ENCODE measurements around the gene EPS8.

The EPS8 gene

GRCh38 chr12:15808652-15809051 is 19.5 kb upstream of the EPS8 start:
- H3K9me3 Mint-ChIP-seq = no peaks in the 10 kb centered on the region
- no peak overlapping the region for H3K4me3 Mint-ChIP-seq
- H3K27me3 Mint-ChIP-seq = peaks cover 4% of the 10 kb centered on the region
- no peaks in the 10 kb centered on the region for H3K4me1 Mint-ChIP-seq
- H3K36me3 Mint-ChIP-seq = no peaks in the 10 kb centered on the region
- H3K27ac Mint-ChIP-seq = no peak overlapping the region

GRCh38 chr12:15808250-15808649 is 19.1 kb upstream of the EPS8 start:
- no peaks in the 10 kb centered on the region for H3K36me3 Mint-ChIP-seq
- H3K9me3 Mint-ChIP-seq = no peaks in the 10 kb centered on the region
- H3K4me3 Mint-ChIP-seq = no peak overlapping the region
- H3K27ac Mint-ChIP-seq = no peak overlapping the region
- no peaks in the 10 kb centered on the region for H3K4me1 Mint-ChIP-seq
- H3K27me3 Mint-ChIP-seq = peaks cover 4% of the 10 kb centered on the region

- H3K36me3 Mint-ChIP-seq = no peaks in the 10 kb centered on the region
- no peak overlapping the region for H3K4me3 Mint-ChIP-seq
- no peaks in the 10 kb centered on the region for H3K27me3 Mint-ChIP-seq
- H3K27ac Mint-ChIP-seq = no peak overlapping the region
- H3K4me1 Mint-ChIP-seq = no peaks in the 10 kb centered on the region
- no peaks in the 10 kb centered on the region for H3K9me3 Mint-ChIP-seq
Measured at GRCh38 chr12:15806826-15807225, 17.6 kb upstream of the EPS8 start.

- H3K4me1 Mint-ChIP-seq = no peaks in the 10 kb centered on the region
- no peak overlapping the region for H3K27ac Mint-ChIP-seq
- no peak overlapping the region for H3K4me3 Mint-ChIP-seq
- H3K27me3 Mint-ChIP-seq = peaks cover 6% of the 10 kb centered on the region
- H3K9me3 Mint-ChIP-seq = no peaks in the 10 kb centered on the region
- no peaks in the 10 kb centered on the region for H3K36me3 Mint-ChIP-seq
Measured at GRCh38 chr12:15801770-15802744, 12.9 kb upstream of the EPS8 start.

- no peak overlapping the region for H3K4me3 Mint-ChIP-seq
- H3K27ac Mint-ChIP-seq = no peak overlapping the region
- no peaks in the 10 kb centered on the region for H3K9me3 Mint-ChIP-seq
- H3K27me3 Mint-ChIP-seq = peaks cover 6% of the 10 kb centered on the region
- no peaks in the 10 kb centered on the region for H3K4me1 Mint-ChIP-seq
- H3K36me3 Mint-ChIP-seq = no peaks in the 10 kb centered on the region
Measured at GRCh38 chr12:15800278-15800677, 11.1 kb upstream of the EPS8 start.

- Mint-ChIP-seq H3K9me3 (peaks cover 5% of the 10 kb centered on the region), H3K4me3 (no peak overlapping the region), H3K4me1 (no peaks in the 10 kb centered on the region), H3K27ac (no peak overlapping the region), H3K27me3 (peaks cover 11% of the 10 kb centered on the region), H3K36me3 (peaks cover 2% of the 10 kb centered on the region)
Measured at GRCh38 chr12:15797818-15798217, 8.6 kb upstream of the EPS8 start.

- no peak overlapping the region for H3K27ac Mint-ChIP-seq
- H3K4me3 Mint-ChIP-seq = no peak overlapping the region
- H3K9me3 Mint-ChIP-seq = peaks cover 5% of the 10 kb centered on the region
- peaks cover 13% of the 10 kb centered on the region for H3K27me3 Mint-ChIP-seq
- no peaks in the 10 kb centered on the region for H3K4me1 Mint-ChIP-seq
- H3K36me3 Mint-ChIP-seq = peaks cover 2% of the 10 kb centered on the region
Measured at GRCh38 chr12:15796493-15797141, 7.4 kb upstream of the EPS8 start.

GRCh38 chr12:15794836-15795235 is 5.6 kb upstream of the EPS8 start:
- H3K4me1 Mint-ChIP-seq = peaks cover 5% of the 10 kb centered on the region
- H3K4me3 Mint-ChIP-seq = no peak overlapping the region
- peaks cover 5% of the 10 kb centered on the region for H3K9me3 Mint-ChIP-seq
- H3K27ac Mint-ChIP-seq = no peak overlapping the region
- peaks cover 2% of the 10 kb centered on the region for H3K36me3 Mint-ChIP-seq
- H3K27me3 Mint-ChIP-seq = peaks cover 14% of the 10 kb centered on the region

- Mint-ChIP-seq H3K4me1 (peaks cover 8% of the 10 kb centered on the region), H3K36me3 (peaks cover 2% of the 10 kb centered on the region), H3K27ac (no peak overlapping the region), H3K27me3 (peaks cover 13% of the 10 kb centered on the region), H3K4me3 (no peak overlapping the region), H3K9me3 (peaks cover 5% of the 10 kb centered on the region)
Measured at GRCh38 chr12:15794196-15794595, 5.0 kb upstream of the EPS8 start.

- Mint-ChIP-seq H3K4me3 (peak overlapping the region; percentile 94), H3K36me3 (no peaks in the 10 kb centered on the region), H3K27me3 (peaks cover 36% of the 10 kb centered on the region), H3K4me1 (peaks cover 16% of the 10 kb centered on the region), H3K9me3 (no peaks in the 10 kb centered on the region), H3K27ac (peak overlapping the region; percentile 5)
Measured at GRCh38 chr12:15788233-15789219, 662 bp downstream of the EPS8 start.

GRCh38 chr12:15787778-15788177 is 1.4 kb downstream of the EPS8 start:
- Mint-ChIP-seq H3K4me1 (peaks cover 16% of the 10 kb centered on the region), H3K27me3 (peaks cover 38% of the 10 kb centered on the region), H3K27ac (no peak overlapping the region), H3K9me3 (no peaks in the 10 kb centered on the region), H3K36me3 (no peaks in the 10 kb centered on the region), H3K4me3 (peak overlapping the region; percentile 28)

- Mint-ChIP-seq H3K4me1 (peaks cover 16% of the 10 kb centered on the region), H3K4me3 (no peak overlapping the region), H3K9me3 (no peaks in the 10 kb centered on the region), H3K27ac (no peak overlapping the region), H3K27me3 (peaks cover 38% of the 10 kb centered on the region), H3K36me3 (no peaks in the 10 kb centered on the region)
Measured at GRCh38 chr12:15786772-15787171, 2.4 kb downstream of the EPS8 start.

GRCh38 chr12:15783288-15783687 is 5.9 kb downstream of the EPS8 start:
- Mint-ChIP-seq H3K9me3 (no peaks in the 10 kb centered on the region), H3K4me1 (peaks cover 5% of the 10 kb centered on the region), H3K36me3 (no peaks in the 10 kb centered on the region), H3K27me3 (peaks cover 41% of the 10 kb centered on the region), H3K27ac (no peak overlapping the region), H3K4me3 (no peak overlapping the region)

GRCh38 chr12:15782667-15783066 is 6.5 kb downstream of the EPS8 start:
- Mint-ChIP-seq H3K27me3 (peaks cover 35% of the 10 kb centered on the region), H3K4me1 (no peaks in the 10 kb centered on the region), H3K4me3 (no peak overlapping the region), H3K9me3 (no peaks in the 10 kb centered on the region), H3K36me3 (no peaks in the 10 kb centered on the region), H3K27ac (no peak overlapping the region)

- Mint-ChIP-seq H3K27me3 (peaks cover 27% of the 10 kb centered on the region), H3K36me3 (no peaks in the 10 kb centered on the region), H3K4me1 (no peaks in the 10 kb centered on the region)
Measured at GRCh38 chr12:15779925-15780324, 9.3 kb downstream of the EPS8 start.

More at GRCh38 chr12:15779925-15780324, 9.3 kb downstream of the EPS8 start:
- Mint-ChIP-seq H3K27ac (no peak overlapping the region), H3K4me3 (no peak overlapping the region), H3K9me3 (no peaks in the 10 kb centered on the region)
